Measurements from ENCODE around the gene NWD2.
"Not testable (repeated sequence)": the region's sequence is repeated elsewhere in the genome, so short reads cannot be mapped to it uniquely, and the experiment has no call there.

The NWD2 gene

GRCh38 chr4:37393889-37394288 lies 149.3 kb downstream of the NWD2 start:
- DNase-seq (ENCODE audit: low read depth, low spot score) = no peak

GRCh38 chr4:37397505-37397904 lies 153.0 kb downstream of the NWD2 start:
- DNase-seq (ENCODE audit: low read depth, low spot score) = no peak

DNA sequence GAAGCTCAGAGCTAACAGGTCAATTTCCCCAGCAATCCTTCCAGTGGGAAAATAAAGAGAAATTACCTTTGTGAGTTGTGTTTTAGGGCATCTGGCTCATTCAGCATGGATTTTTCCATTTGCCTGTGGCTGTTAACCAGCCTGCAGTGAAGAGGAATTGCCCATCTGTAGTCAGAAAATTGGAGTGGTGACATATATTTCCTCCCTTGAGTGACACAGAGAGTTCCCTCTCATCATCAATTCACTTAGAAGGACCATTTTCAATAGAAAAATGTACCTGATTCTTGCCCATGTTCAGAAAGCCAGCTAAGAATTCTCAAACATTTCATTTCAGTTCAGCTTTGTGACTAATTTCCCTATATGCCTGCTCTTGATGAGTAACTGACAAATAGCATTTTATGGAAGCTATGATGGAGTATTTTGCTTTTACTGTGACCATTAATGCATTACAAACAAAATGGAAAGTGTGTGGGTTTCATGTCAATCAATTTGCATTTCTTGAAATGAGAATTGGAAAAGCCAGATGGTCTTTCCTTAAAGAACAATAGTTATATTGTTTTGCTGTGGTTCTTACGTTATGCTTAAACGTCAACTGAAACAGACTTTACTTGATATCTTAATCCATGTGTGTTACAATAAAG lies 155.8 kb downstream of the NWD2 start:
- no peak for DNase-seq (ENCODE audit: low read depth, low spot score)

DNA sequence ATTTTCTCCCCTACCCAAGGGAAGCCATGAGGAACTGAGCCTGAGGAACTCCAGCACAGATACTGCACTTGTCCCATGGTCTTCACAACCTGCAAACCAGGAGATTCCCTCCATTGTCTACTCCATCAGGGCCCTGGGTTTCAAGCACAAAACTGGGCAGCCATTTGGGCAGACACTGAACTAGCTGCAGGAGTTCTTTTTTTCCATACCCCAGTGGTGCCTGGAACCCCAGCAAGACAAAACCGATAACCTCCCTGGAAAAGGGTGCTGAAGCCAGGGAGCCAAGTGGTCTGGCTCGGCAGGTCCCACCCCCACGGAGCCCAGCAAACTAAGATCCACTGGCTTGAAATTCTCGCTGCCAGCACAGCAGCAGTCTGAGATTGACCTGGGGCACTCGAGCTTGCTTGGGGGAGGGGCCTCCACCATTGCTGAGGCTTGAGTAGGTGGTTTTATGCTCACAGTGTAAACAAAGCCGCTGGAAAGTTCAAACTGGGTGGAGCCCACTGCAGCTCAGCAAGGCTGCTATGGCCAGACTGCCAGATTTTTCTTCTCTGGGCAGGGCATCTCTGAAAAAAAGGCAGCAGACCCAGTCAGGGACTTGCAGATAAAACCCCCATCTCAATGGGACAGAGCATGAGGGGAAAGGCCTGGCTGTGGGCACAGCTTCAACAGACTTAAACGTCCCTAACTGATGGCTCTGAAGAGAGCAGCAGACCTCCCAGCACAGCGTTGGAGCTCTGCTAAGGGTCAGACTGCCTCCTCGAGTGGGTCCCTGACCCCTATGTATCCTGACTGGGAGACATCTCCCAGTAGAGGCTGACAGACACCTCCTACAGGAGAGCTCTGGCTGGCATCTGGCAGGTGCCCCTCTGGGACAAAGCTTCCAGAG lies 163.6 kb downstream of the NWD2 start:
- not testable (repeated sequence) for DNase-seq (ENCODE audit: low read depth, low spot score)

DNA sequence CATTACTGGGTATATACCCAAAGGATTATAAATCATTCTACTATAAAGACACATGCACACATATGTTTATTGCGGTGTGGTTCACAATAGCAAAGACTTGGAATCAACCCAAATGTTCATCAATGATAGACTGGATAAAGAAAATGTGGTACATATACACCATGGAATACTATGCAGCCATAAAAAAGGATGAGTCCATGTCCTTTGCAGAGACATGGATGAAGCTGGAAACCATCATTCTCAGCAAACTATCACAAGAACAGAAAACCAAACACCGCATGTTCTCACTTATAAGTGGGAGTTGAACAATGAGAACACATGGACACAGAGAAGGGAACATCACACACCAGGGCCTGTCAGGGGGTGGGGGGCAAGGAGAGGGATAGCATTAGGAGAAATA lies 169.1 kb downstream of the NWD2 start:
- DNase-seq (ENCODE audit: low read depth, low spot score) = not testable (repeated sequence)

DNA sequence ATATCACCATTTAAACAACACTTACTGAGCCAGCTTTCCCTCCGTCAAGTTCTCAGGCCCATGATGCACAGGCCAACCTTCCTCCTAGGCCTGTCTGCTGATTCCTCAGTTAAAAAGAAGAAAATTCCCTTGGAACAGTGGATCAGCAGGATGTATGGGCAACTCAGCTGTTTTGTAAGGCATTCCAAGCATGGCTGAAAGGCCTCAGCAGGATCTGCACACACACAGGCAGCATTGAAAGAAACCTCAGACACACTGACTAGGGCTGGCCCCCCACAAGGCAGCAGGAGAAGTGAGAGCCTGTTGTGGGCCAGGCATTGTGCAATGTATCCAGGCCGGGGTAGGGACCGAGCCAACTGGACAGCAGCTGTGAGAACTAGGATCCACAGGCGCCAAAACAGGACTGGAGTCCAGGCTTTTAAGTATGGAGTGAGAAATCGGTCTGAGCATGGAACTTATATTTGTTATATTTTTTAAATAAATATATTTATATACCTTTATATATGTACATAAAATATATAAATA lies 171.4 kb downstream of the NWD2 start:
- no peak for DNase-seq (ENCODE audit: low read depth, low spot score)

- no peak for DNase-seq (ENCODE audit: low read depth, low spot score)
Observed at GRCh38 chr4:37421614-37422013, 177.1 kb downstream of the NWD2 start.

DNA sequence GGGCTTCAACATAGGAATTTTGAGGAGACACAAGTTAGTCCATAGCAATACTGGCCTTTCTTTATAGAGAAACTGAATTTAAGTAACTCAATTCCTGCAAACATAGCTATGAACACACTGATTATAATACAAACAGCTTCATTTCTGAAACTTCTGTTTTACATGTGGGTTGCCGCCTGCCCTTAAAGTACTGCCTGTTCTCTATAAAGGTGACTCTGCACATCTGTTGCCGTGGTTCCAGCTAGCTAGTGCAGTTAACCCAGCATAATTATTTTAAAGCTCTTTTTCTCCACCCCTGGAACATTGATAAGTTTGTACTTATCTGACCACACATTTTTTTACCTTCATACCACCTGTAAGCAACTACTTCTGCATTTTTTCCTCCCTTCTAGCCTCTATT lies 177.6 kb downstream of the NWD2 start:
- DNase-seq (ENCODE audit: low read depth, low spot score) = no peak

DNA sequence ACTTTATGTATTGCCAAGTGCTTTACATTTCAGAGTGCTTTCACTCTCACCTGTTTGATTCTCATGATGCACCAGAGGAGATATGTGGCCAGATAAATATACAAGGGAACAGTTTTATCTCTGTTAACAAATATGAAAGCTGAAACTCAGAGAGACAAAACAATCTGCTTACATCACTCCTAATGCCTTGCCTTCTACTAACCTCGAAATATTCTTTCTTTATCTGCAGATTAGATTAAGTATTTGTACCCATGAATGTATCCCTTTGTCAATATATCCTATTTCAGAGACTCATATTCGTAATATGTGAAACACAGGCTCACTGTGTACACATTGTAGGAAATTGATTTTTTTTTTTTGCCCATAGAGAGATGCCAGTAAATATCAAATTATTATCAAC lies 178.1 kb downstream of the NWD2 start:
- no peak for DNase-seq (ENCODE audit: low read depth, low spot score)

DNA sequence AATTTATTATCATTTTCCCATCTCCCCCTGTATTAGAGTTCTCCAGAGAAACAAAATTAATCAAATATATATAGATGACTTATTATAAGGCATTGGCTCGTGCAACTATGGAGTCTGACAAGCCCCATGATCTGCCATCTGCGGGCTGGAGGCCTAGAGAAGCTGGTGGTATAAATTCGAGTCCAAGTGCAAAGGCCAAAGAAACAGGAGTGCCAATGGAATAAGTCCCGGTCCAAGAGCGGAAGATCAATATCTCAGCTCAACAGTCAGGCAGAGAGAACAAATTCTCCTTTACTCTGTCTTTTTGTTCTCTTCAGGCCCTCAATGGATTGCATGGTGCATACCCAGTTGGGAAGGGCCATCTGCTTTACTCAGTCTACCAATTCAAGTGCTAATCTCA lies 178.8 kb downstream of the NWD2 start:
- no peak for DNase-seq (ENCODE audit: low read depth, low spot score)

- DNase-seq (ENCODE audit: low read depth, low spot score) = no peak
Observed at GRCh38 chr4:37424753-37425152, 180.2 kb downstream of the NWD2 start.

DNA sequence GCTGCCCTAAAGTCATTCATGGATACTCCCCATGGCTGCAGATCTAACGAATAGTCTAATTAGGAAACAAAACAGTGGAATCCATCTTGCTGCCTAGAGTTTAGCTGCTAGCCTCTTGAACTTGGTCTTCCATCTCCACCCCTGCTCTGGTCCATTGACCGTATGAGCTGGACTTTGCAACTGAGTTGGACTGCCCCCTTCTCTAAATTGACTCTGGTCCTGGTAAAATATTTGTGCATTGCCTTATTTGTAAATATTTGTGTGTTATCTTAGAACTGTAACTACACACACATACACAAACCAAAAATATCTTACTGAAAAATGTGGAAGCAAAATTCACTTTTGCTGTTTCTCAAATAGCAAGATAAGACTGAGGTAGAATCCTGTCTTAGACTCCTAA lies 181.3 kb downstream of the NWD2 start:
- DNase-seq (ENCODE audit: low read depth, low spot score) = no peak

GRCh38 chr4:37427193-37427592 lies 182.7 kb downstream of the NWD2 start:
- no peak for DNase-seq (ENCODE audit: low read depth, low spot score)

DNA sequence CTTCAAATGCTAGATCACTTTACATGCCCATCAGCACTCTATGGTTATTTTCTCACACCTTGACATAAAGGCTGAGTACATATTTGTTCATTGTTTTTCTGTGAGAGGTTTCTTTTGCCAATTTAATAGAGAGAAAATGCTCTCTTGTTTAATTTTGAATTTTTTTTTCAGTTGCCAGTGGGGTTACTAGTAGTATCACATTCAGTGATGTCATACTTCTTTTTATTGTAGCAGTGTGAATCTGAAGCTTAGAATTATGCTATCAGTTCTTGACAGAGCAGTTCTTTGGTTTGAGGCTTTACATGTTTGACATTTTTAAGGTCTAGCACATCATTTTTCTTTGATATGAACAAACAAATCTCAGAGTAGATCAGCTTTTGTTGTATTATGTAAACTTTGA lies 185.4 kb downstream of the NWD2 start:
- no peak for DNase-seq (ENCODE audit: low read depth, low spot score)

DNA sequence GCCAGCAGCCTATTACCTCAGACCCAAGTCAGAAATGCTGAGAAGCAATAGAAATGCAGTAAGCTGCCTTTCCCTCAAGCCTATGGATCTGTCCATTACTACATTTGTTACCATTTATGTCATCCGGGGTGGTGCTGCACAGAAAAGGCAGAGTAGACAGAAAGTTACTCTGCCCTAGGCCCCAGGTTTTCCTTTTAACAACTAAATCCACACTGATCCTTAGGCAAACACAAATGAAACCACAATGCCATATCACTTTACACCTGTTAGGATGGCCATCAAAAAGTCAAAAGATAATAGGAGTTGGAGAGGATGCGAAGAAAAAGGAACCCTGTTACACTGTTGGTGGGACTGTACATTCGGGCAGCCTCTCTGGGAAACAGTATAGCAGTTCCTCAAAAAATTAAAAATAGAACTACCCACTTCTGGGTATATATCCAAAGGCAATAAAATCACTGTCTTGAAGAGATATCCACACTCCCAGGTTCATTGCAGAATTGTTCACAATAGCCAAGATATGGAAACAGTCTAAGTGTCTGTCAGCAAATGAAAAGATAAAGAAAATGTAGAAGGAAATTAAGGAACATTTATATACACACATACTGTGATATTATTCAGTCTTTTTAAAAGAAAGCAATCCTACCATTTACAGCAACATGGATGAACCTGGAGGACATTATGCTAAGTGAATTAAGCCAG lies 186.3 kb downstream of the NWD2 start:
- no peak for DNase-seq (ENCODE audit: low read depth, low spot score)

DNA sequence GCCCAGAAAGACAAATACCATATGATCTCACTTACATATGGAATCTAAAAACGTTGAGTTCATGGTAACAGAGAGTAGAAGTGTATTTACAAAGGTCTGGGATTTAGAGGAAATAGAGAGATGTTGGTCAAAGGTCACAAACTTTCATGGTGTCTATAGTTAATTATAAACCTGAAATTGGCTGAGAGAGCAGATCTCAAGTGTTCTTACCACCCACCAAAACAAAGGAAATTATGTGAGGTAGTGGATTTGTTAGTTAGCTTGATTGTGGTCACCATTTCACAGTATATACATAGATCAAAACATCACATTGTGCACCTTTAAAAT lies 186.8 kb downstream of the NWD2 start:
- no peak for DNase-seq (ENCODE audit: low read depth, low spot score)

- DNase-seq (ENCODE audit: low read depth, low spot score) = no peak
Observed at GRCh38 chr4:37434469-37434868, 189.9 kb downstream of the NWD2 start.

- DNase-seq (ENCODE audit: low read depth, low spot score) = no peak
Observed at GRCh38 chr4:37436546-37436945, 192.0 kb downstream of the NWD2 start.

- DNase-seq (ENCODE audit: low read depth, low spot score) = no peak
Observed at GRCh38 chr4:37437163-37437562, 192.6 kb downstream of the NWD2 start.

DNA sequence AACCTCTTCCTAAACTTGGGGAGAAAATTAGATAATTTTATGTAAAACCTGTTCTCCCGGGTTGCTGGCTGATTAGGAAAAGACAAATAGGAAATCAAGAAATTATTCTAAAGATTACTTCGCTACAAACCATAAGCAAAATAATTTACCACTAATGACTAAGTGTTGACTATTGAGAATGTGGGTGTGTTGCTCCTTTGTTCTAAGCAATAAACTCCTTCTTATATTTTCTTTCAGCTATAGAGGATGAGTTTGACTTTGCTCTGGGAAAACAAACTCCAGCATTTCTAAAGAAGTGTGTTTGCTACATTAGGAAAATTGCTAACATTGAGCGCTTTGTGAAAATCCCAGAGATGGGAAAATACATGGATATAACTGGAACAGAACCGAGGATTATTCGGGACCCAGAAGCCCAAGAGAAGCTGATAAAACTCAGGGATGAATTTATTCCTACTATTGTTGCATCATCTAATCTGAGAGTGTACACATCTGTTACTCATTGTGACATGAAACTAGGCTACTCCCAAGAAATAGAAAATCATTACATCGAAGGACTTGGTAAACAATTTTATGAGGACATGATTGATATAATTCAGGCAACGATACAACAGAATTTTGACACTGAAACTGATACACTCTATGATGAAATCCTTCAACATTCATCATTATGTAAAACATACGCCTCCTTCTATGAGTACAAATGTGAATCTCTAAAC lies 194.2 kb downstream of the NWD2 start:
- DNase-seq (ENCODE audit: low read depth, low spot score) = no peak

- no peak for DNase-seq (ENCODE audit: low read depth, low spot score)
Observed at GRCh38 chr4:37439809-37440474, 195.4 kb downstream of the NWD2 start.
